ENCODE data around the gene GALP. TPM values are rescaled to one million over a fixed set of nuclear protein-coding genes. Genes with fewer than 3 reads are reported as not detected.

GALP gene
- total RNA-seq, 1 experiment from 2014 or later, result not detected

GRCh38 chr19:56211718-56212117 lies 35.9 kb downstream of the GALP start:
- no peaks in the 10 kb centered on the region for H4K20me1 ChIP-seq (ENCODE audit: control insufficient read depth, insufficient read depth, insufficient read length)
- peak; percentile 28; the same call in 1 of the 3 replicates for TF ChIP-seq CTCF (conservative IDR thresholded peaks at IDR 0.05)
- Mint-ChIP-seq H3K27me3 (ENCODE audit: low read depth) (peaks cover 15% of the 10 kb centered on the region), H3K36me3 (ENCODE audit: insufficient read depth in 1 of 3, low read depth in 3 of 3) (peaks cover 0 to 2% (median 0%) of the 10 kb centered on the region in 3 experiments; a peak in 1 of 7 replicates), H3K9me3 (peaks cover 7 to 62% of the 10 kb centered on the region in 2 experiments; a peak in 4 of 5 replicates), H3K27ac (no peak overlapping the region), H3K4me1 (0 out of 4 replicates have a peak, but pooled peaks cover under 1% of the 10 kb centered on the region in 2 experiments), H3K4me3 (no peak overlapping the region)
- no peak overlapping the region for H2AK5ac ChIP-seq (ENCODE audit: insufficient read length, low read length)
- no peak overlapping the region for H4K91ac ChIP-seq (ENCODE audit: insufficient read length, low read depth, low read length)
- H2BK5ac ChIP-seq (ENCODE audit: insufficient read length, low read length), result no peak overlapping the region
- H3K23me2 ChIP-seq (ENCODE audit: insufficient read length, low read depth, low read length, poor library complexity, severe bottlenecking), result no peaks in the 10 kb centered on the region
- no peak overlapping the region for H4K5ac ChIP-seq (ENCODE audit: insufficient read length, low read depth, low read length)
- no peaks in the 10 kb centered on the region for H3K79me1 ChIP-seq (ENCODE audit: insufficient read depth, low read depth, low read length, poor library complexity, severe bottlenecking)
- no peak overlapping the region for H3K23ac ChIP-seq (ENCODE audit: insufficient read length, low read depth, low read length)
- WGBS (ENCODE audit: extremely low coverage, insufficient read length, low lambda C conversion rate), result no CpG with 5 or more reads among the region's 4 CpGs
- no peak overlapping the region for H3K9ac ChIP-seq (ENCODE audit: extremely low read depth, insufficient read length, low read length)
- no peaks in the 10 kb centered on the region for H3K9me3 ChIP-seq (ENCODE audit: control insufficient read depth, low read depth, low read length)
- H3K79me2 ChIP-seq (ENCODE audit: insufficient read depth, low read length), result no peaks in the 10 kb centered on the region
- no peak overlapping the region for H3K14ac ChIP-seq (ENCODE audit: insufficient read depth, low read length)
- H3K4me2 ChIP-seq (ENCODE audit: insufficient read depth, insufficient read length, low read length), result no peak overlapping the region
- H2BK120ac ChIP-seq (ENCODE audit: low read depth, low read length, poor library complexity, severe bottlenecking), result no peak overlapping the region
- no peaks in the 10 kb centered on the region for H3K27me3 ChIP-seq (ENCODE audit: insufficient read depth, low read length)
- H3K18ac ChIP-seq (ENCODE audit: insufficient read length, low read depth, low read length), result no peak overlapping the region
- H3K56ac ChIP-seq (ENCODE audit: insufficient read length, low read depth, low read length), result no peak overlapping the region
- no peak overlapping the region for H3K27ac ChIP-seq (ENCODE audit: insufficient read length, low read depth, low read length)
- H3T11ph ChIP-seq (ENCODE audit: low read length), result no peak overlapping the region
- no peak overlapping the region for H3K4ac ChIP-seq (ENCODE audit: low read depth, low read length)
- DNase-seq, result no peak
- no peak overlapping the region for H2BK12ac ChIP-seq (ENCODE audit: insufficient read length, low read depth, low read length)
- H3K4me1 ChIP-seq (ENCODE audit: insufficient read depth, low read length), result no peaks in the 10 kb centered on the region; the same call in 1 of the 2 replicates
- no peak overlapping the region for H2BK15ac ChIP-seq (ENCODE audit: low read depth, low read length)
- H2BK20ac ChIP-seq (ENCODE audit: low read depth, low read length, poor library complexity, severe bottlenecking), result no peak overlapping the region
- H2AFZ ChIP-seq (ENCODE audit: low read length), result no peak overlapping the region
- no peak overlapping the region for H4K8ac ChIP-seq (replicated peaks; ENCODE audit: insufficient read length, low read depth, low read length)

All from H9 (cell line).